ELF-1 (cell line): ENCODE data around the gene LBR.

Experiments used
- DNase-seq: peaks from one replicate; pipeline ENCODE4 v3.0.0-alpha.2; 2016; ENCODE audit warnings: low read depth, low spot score

Gene LBR

DNA sequence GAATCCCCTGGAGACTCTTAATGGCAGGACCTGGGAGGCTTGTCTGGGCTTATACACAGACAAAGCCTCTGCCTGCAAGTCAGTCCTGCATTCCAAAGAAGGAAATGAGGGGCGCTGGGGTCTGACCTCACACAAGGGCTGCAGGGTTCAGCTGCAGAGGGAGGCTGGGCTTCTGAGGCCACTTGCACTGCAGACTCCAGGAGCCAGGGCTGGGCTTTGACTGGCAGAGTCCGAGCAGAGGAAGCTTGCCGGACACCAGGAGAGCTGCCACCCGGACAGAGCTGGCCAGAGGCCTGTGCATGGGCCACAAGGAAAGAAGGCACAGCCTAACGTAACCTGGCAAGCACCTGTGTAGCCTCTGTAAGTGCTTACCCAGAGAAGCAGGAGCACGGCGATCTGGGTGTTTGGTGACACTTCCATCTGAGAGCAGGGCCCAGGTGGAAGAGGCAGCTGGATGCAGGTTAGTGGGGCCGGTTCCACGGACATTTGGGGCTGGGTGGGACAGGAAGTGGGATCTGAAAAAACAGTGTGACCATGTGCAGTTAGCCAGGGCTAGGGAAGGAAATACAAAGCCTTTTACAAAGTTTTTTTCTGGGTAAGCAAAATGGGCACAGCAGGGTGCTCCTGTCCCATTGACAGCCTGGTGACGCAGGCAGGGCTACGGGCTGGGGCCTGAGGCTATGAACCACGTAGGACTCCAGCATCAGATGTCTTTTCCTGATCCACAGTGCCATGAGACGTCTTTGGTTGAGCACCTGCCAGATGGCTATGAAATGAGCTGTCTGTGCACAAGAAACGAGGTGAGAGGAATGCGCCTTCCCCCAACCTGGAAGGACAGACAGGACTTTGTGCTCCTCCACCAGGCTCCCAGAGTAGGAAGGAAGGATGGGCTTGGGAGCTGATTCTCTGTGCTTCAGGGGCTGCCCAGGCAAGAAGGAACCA is 37.3 kb upstream of the LBR start:
- DNase-seq, result peak; percentile 73

DNA sequence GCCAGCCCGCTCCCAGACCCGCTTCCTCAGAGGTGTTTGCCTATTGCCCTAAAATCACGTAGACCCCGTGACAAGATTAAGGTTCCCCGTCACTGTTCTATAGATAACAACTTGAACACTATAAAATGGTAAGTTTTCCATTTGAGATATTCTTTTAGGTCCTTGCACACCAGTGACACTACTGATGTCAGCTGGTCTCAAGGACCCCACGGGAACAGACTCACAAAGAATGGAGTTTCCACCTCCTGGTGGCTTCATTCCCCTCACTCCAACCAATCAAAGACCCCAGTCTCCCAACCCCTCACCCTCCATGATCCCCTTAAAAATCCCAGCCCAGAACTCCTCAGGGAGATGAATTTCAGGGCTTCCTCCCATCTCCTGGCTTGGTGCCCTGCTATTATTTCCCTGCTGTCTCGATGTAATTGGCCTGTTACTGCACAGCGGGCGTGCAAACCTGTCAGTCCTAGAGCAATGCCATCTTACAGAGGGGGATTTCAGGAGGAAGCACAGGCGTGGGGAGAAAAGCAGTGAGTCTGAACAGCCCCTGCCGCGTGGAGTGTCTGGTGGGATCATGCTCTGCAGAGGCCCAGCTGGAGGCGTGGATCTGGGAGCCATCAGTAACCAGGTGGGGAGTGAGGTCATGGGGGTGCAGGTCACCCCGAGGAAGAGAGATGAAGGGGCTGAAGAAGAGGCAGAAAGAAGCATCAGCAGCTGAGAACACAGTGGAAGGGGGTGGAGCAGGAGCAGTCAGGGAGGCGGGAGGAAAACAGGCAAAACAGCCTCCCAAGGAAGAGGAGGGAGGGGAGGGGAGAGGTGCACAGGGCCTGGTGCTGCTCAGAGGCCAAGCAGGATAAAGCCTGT is 35.1 kb upstream of the LBR start:
- DNase-seq, result peak; percentile 58

DNA sequence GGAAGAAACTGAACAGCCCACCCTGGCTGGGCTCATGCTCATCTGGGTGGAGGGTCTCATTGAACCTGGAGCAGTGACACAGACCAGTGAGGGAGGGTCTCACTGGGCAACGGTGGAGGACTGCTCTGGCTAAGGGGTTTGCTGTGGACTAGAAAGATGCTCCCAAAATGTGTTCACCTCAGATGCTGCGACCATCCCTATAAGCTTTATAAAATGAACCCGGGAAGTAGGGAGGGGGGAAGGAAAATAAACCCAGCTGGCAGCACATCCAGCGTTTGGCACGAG is 34.5 kb upstream of the LBR start:
- no peak for DNase-seq

DNA sequence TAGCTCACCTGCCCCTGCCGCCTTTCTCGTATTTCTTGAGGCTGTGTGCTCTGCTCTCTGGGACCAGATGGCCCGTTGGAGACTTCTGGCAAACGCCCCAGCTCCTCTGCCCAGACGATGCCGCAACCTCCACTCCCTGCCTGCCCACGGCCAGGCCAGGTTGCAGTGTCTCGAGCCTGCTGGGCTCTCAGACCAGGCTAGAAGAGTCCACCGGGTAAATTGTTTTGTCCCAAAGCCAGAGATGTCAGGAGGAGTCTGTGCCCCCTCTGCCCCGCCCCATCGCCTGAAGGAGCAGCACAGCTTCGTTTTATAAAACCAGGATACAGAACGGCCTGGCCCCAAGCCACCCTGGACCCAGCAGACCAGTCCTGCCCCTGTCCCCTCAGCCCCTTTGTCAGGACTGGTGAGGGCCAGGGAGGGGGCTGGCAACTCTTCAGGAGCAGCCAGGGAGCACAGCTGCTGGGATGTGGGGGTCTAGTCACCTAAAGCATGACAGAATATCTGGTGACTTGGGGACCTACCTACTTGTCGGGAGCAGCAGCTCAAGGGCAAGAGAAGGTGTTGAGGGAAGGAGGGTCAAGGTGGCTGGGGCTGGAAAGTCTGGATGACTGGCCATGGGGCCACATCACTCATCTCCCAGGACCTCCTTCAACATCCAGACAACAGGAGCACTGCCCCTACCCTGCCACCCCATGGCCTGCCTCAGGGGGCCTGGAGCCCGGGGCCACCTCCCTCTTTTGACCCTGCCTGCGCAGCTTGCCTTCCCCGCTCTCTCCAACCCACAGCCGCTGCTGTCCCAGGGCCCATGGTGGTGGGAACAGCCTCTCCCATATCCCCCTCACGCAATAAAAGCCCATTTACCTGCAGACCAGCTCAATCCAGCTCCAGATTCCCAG is 33.9 kb upstream of the LBR start:
- DNase-seq, result no peak

DNA sequence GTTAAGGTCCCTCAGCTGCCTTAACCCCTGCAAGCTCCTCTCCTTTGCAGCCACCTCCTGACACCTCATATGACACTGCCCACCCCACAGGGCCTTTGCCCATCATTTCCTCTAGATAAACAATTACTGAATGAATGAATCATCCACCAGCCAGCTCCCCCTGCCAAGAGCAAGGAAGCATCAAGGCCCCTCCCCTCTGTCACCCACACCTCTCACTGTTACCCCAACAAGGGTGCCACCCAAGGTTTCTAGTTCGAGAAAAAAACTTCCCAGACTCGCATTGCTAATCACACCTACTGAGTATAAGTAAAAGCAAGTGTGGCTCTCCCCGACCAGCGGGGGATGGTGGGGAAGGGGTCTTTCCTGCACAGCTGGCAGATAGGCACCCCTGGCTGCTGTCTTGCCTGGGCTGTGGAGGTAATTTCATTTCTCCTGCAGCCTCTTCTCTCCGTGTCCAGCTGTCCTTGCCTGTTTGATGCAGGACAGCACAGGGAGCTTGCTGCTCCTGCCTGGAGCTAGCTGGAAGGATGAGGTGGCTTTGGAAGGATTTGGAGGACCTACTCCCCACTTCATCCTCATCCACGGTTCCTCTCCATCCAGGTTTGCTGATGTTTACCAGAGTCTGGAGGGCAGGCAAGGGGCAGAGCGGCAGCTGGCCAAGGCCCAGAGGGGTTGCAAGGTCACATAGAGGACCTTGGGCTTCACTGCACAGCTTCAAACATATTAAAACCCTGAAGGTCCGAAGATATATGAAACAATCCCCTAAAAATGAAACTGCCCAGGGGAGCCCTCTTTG is 33.1 kb upstream of the LBR start:
- no peak for DNase-seq

DNA sequence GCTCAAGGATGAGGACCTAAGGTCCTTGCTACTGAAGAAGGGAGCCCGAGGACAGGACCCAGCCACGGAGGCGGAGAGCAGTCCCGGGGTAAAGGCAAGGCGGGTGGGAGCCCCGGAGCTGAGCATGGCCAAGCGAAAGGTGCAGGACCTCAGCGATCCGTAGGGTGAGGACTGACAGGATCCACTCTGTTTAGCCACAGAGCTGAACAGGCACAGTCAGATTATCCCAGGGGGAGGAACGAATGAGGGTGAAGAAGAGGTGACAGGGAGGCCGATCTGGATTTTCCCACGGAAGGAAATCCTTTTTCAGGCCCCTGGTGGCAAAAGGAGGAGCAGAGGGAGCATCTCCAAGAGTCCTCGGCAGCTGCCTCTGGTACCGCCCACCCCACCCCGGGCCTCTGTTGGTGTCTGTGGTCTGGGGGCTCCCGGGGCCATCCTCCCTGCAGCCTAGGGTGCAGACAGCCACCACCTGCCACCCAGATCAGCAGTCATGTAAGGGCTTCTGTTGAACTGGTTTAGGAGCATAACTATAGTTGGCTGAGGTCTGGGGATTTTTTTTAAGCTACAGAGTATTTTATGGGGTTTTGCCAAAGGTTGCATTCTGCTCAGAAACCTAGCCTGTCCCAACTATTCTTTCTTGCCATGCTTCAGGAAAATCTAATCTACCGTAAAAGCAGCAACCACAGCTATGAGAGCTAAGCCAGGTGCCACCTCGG is 32.3 kb upstream of the LBR start:
- DNase-seq, result no peak

DNA sequence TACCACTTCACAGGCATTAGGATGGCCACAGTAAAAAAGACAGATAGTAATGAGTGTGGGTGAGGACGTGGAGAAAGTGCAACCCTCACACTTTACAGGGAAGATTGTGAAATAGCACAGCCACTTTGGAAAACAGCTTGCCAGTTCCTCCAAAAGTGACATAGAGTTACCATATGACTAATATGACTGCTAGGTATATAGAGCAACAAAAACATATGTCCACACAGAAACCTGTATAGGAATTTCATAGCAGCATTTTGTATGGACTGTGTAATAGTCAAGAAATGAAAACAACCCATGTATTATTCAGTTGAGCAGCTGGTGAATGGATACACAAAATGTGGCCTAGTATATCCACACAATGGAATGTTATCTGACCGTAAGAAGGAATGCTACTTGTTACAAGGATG is 30.4 kb upstream of the LBR start:
- DNase-seq, result no peak

DNA sequence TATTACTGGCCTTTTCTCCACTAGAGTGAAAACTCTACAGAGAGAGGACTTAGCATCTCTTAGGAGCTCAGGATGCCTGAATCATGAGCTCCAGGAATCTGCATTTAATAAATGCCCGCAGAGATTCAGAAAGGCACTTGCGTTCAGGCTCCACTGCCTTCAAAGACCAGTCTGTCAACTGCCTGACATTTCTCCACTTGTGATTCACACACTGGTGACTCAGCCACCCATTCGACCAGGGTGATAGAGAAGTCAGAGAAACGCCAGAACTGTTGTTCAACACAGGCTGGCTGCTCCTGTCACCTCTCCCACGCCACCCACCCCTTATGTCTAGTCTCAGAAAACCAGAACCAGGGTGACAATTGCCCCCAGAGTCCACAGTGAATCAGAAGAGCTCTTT is 26.9 kb upstream of the LBR start:
- no peak for DNase-seq

DNA sequence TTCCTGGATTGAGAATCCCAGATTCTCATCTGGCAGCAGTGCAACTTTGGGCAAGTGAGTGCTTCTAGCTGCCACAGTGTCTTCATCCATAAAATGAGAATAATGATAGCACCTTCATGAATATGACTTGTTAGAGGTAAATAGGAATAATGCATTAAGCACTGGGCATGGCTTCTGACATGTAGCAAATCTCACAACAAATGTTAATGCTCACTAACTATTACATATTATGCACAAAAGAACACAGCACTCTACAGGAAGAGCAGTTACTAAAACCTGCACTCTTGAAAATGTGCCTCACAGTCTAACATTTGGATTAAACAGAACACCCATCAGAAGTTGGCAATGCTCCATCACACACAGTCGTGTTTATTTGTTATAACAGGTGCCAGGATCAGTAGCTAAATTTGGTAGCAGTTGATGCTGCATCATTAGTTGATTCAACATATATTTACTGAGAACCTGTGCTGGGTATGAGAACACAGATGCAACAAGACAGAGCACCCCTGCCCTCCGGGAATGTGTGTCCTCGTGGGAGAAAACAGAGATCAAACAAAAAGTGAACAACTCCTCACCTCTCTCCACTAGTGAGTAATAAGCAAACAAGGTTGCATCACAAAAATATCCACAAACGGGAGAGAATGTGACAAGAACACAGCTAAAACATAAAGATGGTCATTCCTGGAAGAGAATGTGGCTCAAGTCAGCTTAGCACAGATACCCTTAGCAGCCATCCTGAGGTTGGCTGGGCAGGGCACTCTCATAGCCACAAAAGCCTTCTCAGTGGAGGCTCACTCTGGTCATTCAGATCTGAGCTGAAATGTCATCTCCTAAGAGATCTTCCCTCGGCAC is 26.2 kb upstream of the LBR start:
- no peak for DNase-seq

DNA sequence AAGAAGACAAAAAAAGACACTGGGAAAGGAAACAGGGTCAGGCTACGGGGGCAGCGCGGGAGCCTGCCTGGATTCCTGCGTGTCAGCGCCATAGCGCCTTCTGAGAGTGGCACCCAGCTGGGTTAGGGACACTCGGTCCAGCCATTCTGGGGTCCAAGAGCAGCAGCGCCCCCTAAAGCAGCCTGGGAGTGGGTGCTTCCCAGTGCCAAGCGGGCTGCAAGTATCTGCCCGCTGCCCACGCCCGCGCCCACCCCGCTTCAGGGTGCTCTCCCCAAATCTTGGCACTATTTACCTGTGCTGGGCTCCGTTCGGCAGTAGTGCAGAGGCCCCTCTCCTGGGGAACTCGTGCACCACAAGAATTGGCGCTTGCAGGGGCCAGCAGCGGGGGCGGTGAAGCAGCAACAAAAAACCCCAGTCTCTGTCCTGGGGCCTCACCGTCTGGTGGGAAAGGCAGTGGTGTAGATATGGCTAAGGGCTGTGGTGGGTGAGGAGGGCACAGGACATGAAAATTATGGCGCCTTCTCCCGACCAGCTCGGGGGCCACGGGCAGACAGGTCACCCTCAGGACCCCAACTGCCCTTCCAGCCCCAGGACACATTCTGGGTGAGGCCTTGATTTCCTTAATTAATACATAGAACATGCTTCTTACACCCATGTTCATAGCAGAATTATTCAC is 24.1 kb upstream of the LBR start:
- no peak for DNase-seq

DNA sequence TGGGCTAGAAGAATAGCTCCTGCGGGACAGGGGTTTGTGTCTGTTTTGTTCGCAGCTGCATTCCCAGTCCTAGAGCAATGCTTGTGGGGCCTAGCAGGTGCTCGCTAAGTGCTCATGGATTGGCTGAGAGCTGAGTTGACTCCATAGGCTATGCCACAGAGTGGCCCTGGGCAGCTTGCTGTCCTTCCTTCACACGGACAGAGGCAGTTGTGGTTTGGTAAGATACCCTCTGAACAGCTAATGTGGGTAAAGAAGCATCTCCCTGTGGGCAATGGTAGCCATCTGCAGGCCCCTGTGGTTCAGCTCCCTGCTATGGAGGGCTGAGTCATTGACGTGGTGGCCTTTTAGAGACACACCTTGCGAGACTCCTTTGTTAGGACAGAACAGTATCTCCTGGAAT is 23.5 kb upstream of the LBR start:
- no peak for DNase-seq

DNA sequence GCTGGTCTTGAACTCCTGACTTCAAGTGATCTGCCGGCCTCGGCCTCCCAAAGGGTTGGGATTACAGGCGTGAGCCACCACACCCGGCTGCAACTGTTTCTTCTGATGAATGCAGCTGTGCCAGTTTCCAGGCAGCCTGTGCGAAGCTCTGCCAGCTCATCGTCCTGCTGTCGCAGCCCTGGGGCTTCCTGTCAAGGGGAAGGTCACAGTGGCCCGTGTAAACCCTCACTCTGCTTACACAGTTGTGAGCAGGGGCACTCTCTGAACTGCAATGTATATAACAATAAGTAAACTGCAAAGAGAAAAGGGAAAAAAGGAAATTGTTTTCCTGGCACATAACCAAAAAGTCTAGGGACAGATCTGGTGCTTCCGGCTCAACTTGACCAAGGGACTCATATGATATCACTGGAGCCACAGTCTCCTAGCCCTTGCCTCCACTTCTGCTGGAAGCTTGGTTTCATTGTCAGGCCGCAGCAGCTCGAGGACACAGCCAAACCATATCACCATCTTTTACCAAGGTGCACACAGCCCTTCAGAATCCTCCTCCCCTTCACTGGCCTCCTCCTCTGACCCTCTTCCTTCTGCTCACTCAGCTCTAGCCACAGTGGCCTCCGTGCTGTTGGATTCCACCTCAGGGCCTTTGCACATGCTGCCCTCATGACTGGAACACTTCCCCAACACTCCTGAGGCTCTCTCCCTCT is 22.8 kb upstream of the LBR start:
- no peak for DNase-seq

DNA sequence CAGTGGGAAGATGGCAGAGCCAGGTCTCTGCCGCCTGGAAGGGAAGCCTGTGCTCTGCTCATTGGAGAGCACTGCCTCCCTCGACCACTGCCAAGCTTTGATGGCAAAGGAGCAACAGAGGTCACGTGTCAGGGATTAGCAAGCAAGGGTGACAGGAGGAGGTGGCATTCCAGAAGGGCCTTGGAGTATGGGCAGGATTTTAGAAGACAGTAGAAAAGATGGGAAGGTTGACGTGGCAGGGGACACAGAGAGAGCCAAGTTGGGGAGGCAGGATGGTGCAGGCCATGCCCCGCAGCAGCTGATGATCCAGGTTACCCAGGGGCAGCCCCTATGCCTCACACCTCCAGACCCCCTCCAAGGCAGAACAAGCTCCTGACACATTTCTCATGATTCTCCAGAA is 21.9 kb upstream of the LBR start:
- DNase-seq, result no peak

DNA sequence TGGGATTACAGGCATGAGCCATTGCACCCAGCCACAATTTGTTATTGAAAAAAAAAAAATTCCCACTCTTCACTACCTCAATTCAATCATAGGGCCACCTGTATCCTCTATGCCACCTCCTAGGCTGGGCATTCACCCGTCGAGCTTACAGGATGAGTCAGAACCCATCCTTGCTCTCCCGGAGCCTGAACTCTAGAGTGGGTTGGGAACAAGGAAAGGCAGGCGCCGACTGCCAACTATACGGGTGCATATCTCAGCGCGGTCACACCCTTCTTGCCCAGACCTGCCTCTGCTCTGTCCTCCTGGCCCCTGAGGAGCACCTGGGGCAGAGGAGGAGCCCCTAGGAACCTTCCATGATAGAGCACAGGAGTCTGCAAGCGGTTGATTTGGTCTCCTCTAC is 21.4 kb upstream of the LBR start:
- no peak for DNase-seq

DNA sequence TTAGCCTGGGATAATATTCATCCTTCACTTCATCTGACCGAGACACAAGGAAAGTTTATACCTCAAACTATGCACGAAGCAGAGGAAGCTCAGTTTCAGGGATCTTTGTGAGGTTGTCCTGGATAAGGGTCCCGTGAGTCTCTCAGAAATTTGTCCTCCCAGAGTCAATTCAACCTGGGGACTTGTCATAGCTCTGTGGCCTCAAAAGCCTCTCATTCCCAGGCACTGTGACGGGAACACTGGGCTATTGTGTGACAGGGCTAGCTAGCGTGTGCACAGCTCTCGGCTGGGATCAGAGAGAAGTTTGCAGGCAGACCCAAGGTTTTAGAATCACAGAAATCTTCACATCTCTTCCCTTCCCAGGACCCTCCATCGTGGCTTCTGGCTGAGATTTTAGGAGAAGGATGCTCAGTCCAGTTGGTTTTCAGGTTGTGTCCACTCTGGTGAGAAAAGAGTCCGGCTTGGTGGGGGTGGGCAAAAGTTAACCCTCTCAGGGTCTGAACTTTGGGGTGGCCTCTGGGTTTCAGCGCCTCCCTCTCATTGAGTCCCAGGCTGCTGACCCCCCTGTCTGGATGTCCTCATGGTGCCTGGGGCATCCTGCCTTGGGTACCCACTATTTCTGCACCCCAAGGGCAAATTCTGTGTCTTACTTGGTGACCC is 20.4 kb upstream of the LBR start:
- no peak for DNase-seq

DNA sequence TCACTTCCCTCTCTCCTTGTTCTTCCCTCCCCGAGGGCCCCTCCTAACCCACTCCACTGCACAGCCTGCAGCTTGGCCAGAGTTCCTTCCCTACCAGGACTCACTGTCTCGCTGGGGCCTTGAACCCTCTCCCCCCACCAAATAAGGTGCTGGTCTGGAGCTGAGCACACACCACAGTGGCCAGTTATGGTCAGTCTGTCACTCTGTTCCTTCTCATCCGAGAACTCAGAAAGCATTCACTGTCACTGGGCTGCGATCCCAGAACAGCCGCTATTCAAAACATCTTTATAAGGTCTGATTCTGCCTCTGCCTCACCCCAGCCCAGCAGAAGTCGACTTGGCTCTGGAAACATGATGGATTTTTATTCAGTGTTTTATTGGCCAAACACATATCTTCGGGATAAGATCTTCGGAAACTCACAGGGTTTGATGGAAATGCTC is 19.8 kb upstream of the LBR start:
- DNase-seq, result no peak

DNA sequence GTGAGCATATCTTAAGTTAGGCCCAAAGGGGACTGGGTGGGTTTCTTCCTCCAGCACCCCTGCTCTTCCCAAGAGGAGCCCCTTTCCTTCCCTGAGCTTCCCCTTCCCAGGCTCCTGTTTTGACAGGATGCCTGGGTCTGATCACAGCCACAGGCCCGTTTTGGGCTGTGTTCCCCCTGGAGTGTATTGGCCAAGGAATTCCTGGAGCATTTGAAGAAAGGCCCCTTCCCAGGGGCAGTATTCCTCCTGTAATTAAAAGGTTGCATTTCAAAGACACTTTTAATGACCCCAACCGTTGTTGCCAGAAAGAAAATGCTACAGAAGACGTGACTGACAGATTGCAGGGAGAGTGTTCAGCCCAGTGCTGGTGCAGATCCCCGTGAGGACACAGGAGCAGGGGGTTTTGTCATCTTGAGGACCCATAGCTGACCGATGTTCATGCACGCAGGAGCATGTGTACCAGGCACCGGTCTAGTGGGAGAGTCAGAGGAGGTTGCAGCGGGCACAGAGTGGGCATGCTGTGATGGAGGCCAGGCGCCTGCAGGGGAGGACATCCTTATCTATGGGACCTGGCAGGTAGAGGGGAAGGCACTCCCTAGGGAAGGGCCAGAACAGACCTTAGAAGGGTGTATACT is 19.3 kb upstream of the LBR start:
- DNase-seq, result peak; percentile 93
